NOMO-1 (cell line): ENCODE measurements around the gene FTSJ3.

ENCODE experiments used
- DNase-seq, 2 experiments: peaks; one replicate each; lab custom pipeline; 2025; ENCODE audit not compliant: unreplicated experiment in 2 of 2; lab: John Stamatoyannopoulos, UW

Gene FTSJ3

DNA sequence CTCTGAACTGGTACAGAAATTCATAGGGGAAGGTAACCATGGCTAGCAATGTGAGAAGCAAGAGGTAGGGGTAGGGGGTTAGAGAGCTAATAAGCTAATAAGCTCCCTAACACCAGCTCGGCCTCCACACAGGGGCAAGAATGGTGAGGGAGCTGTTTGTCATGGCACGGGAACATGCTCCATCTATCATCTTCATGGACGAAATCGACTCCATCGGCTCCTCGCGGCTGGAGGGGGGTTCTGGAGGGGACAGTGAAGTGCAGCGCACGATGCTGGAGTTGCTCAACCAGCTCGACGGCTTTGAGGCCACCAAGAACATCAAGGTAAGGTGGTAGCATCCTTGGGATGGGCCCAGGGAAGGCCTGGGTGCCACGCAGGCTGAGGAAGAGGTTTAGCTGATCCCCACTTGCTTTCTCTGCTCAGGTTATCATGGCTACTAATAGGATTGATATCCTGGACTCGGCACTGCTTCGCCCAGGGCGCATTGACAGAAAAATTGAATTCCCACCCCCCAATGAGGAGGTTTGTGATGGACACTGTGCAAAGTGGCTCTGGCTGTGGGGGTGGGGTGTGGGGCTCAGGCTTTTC is 3.5 kb upstream of the FTSJ3 start:
- no peak for DNase-seq

DNA sequence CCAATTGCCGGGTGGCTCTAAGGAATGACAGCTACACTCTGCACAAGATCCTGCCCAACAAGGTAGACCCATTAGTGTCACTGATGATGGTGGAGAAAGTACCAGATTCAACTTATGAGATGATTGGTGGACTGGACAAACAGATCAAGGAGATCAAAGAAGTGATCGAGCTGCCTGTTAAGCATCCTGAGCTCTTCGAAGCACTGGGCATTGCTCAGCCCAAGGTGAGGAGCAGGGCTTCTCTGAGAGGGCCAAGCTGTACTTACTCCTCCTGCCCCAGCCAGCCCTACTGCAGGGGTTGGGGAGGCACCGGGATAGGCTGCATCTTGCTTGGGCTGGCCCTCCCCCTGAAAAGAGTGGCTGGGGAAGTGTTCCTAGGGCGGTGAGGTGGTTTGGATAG is 2.8 kb upstream of the FTSJ3 start:
- no peak for DNase-seq

DNA sequence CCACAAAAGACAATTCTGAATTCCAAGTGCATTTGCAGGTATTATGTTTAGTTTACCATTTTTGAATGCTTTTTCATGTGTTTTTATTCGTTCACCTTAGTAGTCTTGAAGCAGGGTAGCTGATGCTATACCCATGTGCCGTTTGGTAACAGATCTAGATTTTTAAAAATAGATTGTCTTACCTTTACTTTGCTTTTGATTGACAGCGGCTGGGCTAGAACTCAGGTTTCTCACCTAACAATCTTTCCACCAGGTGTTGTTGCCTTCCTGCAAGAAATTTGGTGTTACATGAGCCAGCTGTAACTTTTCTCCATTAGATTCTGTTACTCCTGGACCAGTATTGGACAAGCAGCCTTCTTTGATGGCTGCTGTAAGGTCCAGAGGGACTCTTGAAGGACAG is 1.5 kb upstream of the FTSJ3 start:
- DNase-seq, result no peak

DNA sequence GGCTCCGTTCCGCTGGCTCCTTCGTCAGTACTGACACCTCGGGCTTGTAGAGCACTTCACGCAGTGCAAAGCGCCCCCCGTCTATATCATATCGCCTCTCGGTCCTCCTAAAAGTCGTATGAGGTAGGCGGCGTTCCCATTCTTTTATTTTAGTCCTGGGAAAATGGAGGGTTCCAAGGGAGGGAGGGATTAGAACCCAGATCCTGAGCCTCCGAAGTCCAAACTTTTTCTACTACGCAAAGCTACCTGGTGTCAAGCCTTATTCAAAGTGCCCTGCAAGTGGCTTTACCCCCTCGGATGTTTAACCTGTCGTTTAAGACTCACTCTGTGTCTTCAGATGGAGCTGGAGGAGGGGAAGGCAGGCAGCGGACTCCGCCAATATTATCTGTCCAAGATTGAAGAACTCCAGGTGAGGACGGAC is 348 bp upstream of the FTSJ3 start:
- no peak for DNase-seq

DNA sequence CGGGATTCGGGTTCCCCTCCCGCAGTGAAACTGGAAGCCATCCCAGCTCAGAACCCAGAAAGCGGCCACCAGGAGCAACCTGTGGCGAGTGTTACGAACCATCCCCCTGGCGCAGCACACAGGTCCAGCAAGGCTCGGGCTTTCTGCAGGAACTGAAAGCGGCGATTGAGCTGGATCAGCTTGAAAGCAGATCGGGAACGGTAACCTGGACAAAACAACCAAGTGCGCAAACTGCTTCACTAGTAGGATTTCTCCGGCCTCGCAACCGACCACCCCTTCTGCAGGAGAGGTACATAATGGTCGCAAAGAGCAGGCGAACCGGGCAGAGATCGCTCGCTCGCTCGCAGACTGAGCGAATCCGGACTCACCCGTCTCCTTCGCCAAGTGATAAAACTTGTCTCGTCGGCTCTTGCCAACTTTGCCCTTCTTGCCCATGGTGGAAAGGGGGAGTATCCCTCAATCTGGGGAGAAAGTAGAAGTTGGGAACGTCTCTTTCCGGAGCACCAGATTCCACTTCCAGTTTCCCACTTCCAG is 928 bp downstream of the FTSJ3 start:
- no peak for DNase-seq

DNA sequence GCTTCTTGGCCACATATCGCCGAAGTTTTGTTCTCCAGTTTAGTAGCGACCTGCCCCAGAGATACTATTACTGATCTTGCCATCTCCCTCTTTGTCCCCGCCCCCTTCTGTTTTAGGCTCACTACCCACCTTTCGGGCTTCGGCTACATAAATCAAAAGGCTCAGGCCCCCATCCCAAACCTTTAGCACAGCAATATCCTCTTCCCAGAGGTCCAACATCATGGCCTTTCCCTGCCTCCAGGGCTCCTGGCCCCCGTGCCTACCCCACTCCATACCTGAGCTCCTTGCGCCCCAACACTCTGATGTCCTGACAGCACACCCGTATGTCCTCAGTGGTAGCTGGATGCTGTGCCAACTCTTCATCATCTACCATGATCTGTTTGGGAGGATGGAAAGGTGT is 3.1 kb downstream of the FTSJ3 start:
- no peak for DNase-seq

DNA sequence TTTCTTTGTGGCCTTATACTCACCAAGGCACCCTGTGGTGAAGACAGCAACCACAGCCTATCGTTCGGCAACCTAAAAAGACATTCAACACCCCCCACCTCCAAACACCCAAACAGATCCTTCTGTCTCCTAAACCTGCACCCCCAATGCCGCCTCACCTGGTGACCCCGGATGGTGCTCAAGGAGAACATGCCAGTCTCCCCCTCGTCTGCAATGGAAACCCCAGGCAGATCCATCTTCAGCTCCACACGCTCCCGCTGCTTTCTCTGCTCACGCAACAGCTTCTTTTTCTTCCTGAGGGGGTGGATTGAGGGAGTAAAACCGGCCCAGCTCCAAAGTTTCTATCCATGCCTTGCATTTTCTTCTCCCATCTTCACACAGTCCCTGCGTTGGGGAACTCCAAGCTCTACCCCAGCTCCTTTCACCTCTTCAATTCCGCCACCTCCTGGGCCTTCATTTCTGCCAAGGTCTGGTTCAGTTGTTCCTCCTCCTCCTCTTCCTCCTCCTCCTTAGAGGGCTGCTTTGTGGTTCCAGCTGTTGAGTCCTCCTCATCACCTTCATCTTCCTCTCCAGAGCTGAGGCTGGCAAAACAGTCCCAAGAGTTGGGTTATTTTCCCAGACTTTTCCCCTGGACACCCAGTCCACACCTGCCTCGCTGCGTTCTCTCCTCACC is 3.7 kb downstream of the FTSJ3 start:
- no peak for DNase-seq

DNA sequence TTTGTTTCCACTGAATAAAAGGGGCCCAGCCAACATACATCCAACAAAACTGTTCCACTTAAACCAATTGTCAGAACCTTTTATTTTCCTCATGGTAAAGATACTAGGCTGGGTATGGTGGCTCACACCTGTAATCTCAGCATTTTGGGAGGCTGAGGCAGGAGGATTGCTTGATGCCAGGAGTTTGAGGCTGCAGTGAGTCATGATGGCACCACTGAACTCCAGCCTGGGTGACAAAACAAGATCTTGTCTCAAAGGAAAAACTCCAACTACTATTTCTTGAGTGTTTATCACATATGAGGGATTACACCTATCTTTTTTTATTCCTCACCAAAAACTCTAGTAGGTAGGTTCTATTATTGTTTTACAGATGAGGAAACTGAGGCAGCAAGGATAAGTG is 4.9 kb downstream of the FTSJ3 start:
- DNase-seq, result no peak

DNA sequence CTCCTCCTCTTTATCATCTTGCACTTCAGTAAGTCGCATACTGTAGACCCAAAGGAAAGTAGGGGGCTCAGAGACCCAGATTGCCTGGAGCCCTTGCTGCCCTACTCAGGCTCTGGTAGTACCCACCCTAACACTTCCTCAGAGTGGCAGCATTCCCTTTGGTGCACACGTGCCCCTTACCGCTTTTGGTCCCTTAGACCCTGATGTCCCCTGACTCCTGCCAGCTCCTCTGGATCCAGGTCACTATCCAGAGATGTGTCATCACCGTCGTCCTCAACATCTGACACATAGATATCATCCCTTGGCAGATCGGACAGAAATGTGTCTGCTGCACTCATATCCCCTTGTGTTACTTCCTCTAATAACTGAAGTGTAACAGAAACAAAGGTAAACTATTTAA is 5.7 kb downstream of the FTSJ3 start:
- DNase-seq, result no peak

DNA sequence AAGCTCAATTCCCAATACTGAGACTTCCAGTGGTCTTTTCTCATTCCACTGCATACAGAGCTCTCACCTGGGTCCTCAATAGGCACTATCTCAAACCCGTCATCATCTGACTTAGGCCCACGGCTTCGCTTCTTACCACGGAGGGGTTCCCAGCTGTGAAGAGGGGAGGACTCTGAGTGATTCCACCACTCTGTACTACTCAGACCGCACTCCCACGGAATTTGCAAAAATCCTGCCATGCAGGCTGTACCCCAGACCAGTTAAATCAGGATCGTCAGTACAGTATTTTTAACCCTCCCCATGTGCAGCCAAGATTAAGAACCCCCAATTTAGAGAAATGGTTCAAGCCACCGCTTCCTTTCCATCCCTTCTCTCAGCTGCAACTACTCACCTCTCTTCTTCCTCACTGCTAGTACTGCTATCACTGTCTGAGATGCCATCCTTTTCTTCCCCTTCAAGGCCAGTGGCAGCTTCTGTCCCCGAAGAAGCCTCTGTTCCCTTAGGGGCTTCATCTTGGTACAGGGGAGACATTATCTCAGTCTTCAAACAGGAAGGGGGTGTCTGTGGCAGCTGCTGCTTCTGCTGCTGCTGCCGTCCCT is 6.4 kb downstream of the FTSJ3 start:
- DNase-seq, result no peak

DNA sequence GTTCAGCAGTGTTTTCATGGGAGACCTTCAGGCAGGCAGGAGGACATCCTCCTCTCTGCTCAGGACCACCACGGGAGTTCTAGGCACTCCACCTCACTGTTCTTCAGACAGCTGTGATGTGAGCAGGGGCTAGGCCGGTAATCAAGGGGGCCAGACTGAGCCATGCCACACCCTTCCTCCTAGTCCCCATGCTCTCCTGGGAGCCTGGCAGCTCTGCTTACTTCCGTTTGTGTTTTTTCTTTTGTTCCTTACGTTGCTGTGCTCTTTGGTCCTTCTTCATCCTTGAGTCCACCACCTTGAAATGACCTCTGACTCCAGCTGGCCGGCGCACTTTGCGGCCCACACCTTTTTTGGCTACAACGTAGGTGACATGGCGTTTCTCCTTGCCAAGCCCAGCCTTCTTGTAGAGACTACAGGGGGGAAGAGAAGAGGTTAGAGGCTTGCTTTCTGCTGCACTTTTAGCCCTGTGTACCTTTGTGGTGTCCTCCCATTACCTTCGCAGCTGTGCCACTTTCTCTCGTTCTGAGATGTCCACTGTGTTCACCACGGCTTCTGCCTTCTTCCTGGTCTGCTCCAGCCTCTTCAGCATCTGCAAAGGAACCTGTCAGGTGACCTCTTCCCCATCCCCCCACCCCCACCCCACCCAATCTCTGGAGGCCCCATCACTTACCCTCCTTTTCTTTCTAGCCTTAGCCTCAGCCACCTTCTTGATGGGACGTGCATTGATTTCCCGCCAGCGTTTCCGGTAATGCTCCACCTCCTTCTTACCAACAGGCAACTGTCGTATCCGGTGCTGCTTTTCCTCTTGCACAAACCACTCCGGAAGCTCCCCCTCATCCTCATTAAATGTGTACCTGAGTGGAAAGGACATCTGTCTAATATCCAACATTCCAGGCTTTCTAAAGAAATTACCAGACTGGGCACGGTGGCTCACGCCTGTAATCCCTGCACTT is 7.6 kb downstream of the FTSJ3 start:
- no peak for DNase-seq

DNA sequence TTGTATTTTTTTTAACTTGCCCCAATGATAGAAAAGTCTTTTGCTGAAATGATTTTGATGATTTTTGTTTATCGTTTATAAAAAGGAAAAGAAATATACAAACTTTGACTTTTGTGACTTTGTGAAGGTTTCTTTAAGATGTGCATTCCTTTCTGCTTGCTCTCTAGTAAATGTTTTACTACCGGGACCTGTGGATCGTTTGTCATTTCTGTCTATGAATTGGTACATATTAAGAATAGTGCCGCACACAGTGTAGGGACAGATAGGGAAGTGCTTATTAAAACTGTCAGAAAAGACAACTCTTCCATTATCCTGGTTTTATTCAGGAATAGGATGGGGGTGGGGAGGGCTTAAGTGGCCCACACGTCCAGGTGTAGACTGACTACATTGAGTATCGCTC is 8.3 kb downstream of the FTSJ3 start:
- no peak for DNase-seq

DNA sequence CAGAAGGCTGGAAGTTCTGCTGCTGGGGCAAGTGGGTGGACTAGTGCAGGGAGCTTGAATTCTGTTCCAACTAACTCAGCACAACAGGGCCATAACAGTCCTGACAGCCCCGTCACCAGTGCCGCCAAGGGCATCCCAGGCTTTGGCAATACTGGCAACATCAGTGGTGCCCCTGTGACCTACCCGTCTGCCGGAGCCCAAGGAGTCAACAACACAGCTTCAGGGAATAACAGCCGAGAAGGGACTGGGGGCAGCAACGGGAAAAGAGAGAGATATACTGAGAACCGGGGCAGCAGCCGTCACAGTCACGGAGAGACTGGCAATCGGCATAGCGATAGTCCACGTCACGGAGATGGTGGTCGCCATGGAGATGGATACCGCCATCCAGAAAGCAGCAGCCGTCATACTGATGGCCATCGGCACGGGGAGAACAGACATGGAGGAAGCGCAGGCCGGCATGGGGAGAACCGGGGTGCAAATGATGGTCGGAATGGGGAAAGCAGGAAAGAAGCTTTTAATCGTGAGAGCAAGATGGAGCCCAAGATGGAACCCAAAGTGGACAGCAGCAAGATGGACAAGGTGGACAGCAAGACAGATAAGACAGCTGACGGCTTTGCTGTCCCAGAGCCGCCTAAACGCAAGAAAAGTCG is 9.6 kb downstream of the FTSJ3 start:
- no peak for DNase-seq

DNA sequence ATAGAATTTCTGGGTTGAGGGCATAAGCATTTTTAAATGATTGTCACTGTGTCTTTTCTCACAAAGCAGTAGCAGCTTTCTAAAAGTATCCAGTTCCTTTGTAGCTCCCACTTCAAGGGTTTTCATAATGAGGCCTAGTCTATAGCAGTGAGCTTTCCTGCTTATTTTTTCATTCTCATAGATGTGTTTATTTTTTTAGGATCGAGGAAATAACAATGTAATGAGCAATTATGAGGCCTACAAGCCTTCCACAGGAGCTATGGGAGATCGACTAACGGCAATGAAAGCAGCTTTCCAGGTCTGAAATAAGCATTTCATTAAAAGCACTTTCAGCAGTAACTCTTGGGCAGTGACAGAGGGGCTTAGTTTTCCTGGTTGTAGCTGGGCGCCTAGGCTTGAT is 10.8 kb downstream of the FTSJ3 start:
- no peak for DNase-seq

DNA sequence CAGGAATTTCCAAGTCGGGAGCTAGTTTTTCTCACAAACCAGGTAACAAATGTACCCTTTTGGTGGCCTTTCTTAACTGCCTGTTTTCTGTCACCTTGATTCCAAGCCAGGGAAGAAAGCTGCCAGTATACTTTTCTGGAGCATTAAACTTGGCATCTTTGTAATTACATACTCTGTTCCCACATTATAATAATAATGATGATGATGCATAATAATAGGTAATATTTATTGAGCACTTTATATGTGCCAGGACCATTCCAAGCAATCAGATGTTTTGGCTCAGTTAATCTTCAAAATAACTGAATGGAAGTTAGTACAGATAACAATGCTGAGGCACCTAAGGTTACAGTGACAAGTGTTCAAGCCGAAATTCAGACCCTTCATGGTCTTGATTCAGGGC is 11.3 kb downstream of the FTSJ3 start:
- DNase-seq, result no peak

DNA sequence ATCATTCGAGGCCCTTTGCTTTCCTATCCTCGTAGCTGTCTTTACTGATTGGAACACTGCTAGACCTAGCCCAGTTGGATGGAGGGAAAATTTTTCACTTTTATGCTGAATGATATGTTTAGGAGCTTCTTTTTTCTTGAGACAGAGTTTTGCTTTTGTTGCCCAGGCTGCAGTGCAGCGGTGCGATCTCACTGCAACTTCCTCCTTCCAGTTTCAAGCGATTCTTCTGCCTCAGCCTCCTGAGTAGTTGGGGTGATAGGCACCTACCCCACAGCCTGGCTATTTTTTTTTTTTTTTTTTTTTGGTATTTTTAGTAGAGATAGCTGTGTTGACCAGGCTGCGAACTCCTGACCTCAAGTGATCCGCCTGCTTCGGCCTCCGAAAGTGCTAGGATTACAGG is 17.5 kb downstream of the FTSJ3 start:
- no peak for DNase-seq

DNA sequence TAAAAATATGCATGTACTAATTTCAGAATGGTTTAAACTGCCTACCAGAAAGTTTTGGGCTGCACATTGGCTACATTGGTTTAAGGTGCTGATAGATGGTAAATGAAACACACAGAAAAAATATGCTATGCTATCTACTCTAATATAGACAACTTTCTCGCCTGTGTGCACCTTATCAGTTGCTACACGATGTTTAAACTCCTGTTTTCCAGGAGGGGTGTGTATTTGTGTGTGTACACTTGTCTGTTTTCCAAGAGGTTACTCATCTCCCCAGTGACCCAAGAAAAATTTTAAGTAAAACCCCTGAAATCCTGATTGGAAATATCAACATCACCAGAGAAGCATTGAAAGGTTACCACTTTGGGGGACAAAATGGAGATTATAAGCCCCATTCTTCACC is 21.9 kb downstream of the FTSJ3 start:
- no peak for DNase-seq

DNA sequence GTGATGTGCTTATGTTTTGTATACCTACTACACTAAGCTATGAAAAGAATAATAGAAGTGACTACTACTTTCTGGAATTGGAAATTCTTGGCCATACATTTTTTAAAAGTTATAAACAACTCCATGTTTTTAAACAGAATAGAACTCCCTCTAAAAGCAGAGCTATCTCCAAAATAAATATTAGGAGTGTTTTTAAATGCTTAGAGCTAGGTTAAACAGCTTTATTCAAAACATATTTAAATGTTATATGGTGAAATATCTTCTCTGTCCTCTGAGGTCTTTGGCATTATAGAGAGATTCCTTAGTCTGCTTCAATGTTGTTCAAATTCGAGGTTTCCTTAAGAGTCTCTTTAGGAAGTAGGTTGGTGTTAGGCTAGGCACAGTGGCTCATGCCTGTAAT is 23.1 kb downstream of the FTSJ3 start:
- DNase-seq, result no peak

DNA sequence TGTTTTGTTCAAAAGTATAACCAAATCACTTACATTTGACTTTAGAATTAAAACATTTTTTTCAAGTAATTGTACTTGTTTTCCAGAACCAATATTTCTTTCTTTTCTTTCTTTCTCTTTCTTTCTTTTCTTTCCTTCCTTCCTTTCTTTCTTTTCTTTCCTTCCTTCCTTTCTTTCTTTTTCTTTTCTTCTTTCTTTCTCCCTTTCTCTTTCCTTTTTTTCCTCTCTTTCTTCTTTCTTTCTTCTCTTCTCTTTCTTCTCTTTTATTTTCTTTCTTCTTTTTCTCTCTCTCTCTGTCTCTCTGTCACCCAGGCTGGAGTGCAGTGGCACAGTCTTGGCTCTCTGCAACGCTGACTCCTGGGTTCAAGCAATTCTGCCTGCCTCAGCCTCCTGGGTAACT is 26.7 kb downstream of the FTSJ3 start:
- DNase-seq, result no peak

DNA sequence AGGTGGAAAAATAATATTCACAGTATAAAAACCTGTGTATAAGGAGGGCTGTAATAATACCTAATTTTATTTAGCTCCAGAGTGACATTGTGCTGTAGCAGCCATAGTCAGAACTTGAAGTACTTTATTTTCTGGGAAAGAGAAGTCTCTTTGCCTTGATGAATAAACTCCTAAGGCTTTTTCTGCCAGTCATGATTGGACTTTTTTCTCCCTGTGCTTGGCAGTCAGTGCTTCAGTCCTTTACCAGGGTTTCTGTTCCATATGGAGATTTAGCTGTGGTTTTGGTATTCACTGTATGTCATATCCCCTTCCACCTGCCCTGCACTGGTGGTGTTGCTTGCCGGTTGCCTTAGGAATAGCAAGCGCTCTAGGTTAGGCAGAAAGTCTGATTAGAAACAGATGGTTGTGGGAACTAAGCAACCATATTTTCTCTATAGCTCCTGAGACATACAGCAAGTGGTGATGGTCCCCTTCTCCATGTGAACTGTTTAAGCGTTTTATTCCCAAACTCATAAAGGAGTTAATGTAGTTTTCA is 28.8 kb downstream of the FTSJ3 start:
- DNase-seq, result no peak
